SHP77 (cell line): ENCODE results near the gene NSDHL.

ENCODE experiments used
- DNase-seq, 2 experiments: peaks; one replicate each; lab custom pipeline; 2025; lab: John Stamatoyannopoulos, UW

Gene NSDHL

DNA sequence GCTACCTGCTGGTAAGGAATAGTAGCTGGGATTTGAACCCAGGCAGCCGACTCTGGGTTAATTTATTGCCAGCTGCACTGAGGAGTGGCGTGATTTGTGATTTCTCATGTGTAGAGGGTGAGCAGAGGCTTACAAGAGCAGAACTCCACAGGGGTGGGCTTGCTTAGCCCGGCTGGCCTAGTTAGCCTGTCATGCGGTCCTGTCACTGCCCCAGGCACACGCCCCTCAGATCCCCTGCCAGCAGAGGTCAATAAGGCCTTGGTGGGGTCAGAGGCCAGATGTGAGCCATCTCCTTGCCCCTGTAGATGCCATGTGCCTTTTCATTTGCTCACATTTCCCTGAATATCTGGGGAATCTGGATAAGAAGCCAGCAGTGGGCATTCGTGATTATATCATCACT, 13.4 kb downstream of the NSDHL start:
- no peak for DNase-seq

DNA sequence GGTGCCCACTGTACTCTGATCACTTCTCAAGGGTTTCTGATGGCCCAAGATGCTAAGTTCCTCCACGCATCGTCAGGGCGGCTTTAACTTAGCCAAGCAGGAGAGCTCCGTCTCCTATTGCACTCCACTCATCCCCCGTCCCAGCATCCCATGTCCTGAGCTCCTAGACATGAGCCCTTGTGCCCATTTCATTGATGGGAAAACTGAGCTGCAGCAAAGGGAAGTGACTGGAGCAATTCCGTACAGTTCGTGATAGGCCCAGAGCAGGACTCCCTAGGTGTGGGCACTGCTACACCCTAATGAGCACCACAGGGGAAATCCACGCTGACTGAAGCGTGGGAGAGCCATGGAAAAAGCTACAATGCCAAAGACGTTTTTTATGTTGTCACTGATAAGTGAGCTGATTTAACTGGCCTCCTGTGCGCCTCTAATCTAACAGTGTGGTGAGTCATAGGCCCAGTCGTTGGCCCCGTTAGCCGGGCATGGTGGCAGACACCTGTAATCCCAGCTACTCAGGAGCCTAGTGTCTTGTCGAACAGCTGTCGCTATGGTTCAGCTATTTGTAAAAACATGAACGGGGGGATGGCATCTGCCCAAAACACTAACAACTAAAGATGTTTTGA, 14.9 kb downstream of the NSDHL start:
- DNase-seq, result no peak

DNA sequence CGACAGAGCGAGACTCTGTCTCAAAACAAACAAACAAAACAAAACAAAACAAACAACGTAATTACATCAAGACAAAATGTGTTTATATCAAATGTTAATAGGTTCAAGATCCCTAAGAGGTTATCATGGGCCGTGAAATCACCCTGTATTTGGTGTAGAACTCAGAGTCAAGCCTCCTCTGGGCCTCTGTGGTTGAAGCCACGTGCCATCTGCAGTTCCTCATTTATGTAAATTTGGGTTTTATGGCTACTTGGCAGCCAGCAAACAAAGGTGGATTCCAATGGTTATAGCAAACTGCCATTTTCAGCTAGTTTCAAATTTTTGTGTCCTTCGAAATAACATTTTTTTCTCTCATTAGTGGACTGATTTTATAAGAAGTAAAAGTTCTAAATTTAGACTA, 16.4 kb downstream of the NSDHL start:
- DNase-seq, result no peak

DNA sequence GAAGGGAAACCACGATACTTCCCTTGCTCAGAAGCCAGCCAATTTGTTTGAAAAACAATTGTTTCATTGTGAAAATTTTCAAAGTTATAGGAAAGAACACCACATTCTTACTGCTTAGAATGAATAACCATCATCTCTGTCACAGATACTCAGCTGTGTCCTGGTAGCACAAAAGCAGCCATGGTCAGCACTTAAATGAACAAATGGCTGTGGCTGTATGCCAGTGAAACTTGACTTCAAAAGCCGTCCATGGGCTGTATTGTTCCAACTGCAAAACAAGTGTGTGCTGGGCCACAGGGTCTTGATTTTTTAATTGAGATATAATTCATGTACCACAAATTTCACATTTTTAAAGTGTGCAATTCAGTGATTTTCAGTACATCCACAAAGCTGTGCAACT, 19.6 kb downstream of the NSDHL start:
- DNase-seq, result no peak

DNA sequence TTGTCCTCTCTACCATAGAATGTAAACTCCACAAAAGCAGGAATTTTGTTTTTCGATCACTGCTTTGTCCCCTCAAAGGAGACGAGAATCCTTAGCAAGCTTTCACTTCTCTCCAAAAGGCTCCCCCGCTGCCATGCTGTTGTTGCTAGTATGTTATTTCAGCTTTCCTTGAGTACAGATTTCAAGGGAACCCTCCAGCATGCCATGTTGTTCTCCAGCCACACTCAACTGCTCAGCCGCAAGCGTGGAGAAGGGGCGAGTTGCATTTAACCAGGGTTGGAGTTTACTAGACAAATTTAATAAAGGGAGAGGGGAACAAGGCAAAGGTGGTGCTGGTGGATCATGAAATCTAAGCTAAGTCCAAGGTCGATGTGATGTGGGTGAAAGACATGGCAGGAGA, 23.1 kb downstream of the NSDHL start:
- DNase-seq, result no peak

DNA sequence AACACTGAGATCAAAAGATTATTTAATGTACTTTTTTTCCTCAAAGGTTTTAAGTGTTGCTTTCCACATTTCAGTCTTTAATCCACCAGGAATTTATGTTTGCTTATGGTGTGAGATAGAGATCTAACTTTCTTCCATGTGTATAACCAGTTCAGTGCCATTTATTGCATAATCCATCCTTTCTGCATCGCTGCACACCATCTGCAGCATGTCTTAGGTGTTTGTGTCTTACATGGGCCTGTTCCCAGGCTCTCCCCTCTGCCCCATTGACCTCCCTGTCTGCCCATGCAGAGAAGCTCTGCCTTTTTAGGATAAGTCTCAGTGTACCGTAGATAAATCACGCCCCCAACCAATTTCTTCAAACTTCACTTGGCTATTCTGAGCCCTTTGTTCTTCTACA, 30.3 kb downstream of the NSDHL start:
- no peak for DNase-seq

DNA sequence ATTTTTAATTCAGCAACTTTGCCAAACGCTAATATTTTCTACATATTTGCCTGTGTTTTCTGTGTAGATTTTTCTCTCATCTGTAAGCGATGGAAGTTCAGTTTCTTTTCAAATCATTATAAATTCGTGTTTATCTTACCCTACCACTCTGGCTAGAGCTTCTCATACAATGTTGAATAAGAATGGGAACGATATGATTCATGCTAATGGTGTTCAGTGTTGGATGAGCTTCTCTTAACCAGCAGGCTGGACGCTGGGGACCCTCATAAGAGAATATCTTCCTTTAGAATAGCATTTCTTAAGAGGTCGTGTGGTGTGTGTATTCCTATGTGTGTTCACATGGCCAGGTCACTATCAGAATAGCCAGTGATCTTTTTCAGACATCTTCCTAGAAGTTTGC, 31.0 kb downstream of the NSDHL start:
- no peak for DNase-seq

DNA sequence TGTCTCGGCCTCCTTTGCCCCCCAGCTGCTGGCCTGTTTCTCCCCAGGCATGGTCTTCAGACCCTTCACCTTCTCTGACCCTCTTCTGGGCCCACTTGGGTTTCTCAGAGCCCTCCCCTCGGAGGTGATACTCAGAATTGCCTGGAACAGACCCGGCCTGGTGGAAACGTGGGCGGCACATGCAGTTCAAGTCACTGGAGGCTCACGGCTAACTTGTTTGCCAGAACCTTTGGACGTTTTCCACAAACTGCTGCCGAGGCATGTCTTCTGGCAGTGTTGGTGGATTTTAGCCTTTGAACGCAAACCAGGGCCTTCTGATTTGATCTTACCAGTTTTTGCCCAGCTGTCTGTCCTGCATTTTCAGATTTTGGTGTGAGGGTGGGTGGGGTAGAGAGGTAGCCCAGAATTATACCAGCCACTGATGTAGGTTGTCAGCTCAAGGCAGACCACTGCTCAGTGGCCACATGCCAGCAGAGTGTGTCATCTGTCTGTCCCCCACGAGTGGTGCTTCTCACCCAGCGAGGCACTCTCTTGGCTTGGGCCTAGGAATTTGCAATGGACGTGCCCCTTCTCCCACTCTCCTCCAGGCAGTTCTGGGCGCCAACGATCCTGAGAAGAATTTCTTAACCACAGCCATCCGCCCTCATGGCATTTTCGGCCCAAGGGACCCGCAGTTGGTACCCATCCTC, 34.5 kb downstream of the NSDHL start:
- DNase-seq, result no peak

DNA sequence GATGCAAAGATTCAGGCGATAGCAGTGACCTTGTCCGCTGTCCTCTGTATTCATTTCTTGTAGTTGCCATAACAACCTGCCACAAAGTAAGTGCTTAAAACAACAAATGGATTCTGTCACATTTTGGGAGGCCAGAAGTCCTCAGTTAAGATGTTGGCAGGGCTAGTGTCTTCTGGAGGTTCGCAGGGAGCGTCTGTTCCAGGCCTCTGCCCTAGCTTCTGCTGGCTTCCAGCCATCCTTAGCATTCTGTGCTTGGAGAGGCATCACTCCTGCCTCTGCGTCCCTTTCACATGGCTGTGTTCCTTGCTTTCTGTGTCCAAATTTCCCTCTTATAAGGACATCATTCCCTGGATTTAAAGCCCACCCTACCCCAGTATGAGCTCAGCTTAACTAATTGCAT, 35.5 kb downstream of the NSDHL start:
- DNase-seq, result no peak

DNA sequence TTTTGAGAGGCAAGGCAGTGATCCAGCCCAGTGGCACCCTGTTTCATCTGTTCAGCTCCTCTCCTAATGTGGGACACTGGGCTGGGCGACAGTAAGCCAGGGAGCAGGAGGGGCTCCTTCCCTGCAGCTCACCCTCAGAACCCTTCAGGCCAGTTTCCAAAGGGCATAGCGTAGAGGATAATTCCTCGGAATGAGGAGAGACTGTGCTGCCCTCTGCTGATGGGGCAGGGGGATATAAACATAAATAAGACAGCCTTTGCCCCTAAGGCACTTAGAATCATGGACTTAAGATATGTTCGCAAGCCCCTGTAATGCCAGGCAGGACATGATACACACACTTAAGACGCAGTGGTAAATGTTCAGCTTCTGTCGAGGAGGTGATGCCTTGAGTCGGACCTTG, 39.1 kb downstream of the NSDHL start:
- DNase-seq, result no peak

DNA sequence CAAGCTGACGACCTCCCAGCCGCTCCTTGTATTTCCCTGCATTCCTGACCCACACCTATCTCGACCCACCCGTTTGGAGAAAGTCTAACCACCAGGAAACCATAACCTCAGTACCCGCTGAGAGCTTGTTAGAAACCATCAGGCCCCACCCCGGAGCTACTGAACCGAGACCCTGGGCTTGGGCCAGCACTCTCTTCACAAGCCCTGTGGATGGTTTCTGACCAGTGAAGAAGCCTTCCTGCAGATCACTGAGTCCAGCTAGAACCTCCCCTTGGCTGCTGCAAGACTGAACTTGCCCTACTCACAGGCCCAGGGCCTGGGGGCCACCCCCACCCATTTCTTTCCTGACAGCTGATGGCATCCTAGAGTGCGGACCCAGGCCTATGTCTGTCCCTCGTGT, 40.4 kb downstream of the NSDHL start:
- no peak for DNase-seq

DNA sequence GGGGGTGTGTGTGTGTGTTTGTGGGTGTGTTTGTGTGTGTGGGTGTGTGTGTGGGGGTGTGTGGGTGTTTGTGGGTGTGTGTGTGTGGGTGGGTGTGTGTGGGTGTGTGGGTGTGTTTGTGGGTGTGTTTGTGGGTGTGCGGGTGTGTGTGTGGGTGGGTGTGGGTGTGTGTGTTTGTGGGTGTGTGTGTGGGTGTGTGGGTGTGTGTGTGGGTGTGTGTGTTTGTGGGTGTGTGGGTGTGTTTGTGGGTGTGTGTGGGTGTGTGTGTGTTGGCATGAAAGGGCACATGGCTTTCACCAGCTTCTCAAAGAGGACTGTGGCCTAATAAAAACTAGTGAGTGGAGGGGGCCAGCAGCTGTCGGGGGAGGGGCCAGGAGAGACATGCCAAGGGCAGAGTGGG, 41.7 kb downstream of the NSDHL start:
- no peak for DNase-seq

DNA sequence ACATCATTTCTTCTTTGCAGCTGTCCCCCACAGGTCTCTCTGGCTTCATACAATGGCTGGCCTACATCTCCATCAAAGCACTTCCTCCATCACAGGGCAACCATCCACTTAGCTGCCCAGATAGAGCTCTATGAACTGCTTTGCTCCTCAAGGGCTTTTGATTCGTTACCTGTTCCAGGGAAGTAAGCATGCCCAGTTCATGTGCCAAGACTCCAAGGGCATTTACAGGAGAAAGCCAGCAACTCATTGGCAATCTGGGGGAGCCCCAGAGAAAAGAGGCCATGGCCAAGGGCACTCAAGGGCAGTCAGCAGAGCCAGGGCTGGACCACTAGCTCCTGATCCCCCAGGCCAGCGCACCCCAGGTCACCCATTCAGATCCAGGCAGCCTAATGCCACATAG, 42.5 kb downstream of the NSDHL start:
- DNase-seq, result no peak

DNA sequence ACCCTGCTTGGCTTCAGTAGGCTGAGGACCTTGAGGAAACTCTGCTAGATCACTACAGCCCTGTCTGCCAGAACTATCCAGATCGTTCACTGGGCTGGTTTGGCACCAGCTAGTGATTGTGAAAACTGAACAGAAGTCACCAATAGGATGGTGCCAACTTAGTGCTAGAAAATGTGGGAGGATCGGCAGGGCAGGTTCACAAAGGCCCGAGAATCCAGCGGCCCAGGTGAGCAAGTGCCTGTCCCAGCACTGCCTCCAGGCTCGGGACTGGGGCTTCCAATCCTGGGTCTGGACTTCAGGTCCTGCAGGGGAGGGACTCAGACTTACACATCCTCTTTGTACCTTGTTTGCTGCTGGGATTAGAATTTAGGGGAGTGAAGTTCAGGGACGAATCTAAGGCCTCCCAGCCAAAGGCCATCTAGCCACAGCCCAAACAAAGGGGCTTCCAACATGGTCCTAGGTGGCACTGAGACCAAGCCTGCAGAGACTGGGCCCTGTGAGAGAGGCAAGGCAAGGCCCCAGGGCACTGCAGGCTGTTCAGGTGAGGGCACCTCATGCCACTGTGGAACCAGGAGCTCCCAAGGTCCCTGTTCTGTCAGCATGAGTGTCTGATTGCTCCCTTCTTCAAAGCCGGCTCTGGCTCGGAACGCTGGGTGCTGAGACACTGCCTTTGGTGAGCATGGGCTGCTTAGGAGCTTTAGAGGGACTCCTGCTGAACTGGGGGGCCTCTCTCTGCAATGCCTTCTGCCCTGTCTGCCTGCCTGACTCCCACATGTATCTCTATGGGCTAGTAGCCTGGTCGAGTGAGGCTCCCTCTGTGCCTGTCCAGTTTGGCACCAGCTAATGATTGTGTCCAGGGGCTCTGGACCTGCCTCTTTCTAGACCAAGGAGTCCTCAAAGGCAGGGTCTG, 46.3 kb downstream of the NSDHL start:
- no peak for DNase-seq

DNA sequence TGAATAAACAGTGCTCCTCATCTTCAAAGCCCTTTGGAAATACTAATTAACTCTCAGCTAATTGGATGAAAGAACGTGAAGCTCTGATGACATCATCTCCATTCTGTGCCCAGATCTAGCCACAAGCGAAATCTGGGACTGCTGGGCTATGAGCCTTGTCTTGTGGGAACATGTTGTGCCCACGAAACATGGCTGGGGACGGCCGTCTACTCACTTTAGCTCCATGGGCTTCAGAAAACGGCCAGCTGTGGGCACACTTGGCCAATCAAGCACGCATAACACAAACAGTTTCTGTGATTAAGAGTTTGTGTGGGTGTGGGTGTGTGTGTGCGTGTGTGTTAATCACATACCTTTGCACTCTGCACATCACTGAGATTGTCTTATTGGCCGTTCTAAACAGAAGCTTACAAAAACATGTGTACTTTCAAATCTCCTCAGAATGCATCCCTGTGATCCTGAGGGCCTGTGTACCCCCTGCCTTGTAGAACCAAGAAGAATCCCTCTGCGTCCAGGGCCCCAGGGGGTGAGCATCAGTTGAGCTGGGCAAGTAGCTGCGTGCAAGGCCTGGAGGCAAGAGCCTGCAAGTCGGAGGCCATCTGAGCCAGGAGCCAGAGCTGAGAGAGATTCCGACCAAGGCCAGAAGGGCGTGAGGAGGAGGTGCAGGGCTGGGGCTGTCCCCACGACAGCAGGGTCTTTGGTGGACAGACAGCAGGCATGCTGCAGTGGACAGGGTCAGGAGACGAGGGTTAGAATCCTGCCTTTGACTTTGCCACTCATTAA, 48.3 kb downstream of the NSDHL start:
- DNase-seq, result no peak

DNA sequence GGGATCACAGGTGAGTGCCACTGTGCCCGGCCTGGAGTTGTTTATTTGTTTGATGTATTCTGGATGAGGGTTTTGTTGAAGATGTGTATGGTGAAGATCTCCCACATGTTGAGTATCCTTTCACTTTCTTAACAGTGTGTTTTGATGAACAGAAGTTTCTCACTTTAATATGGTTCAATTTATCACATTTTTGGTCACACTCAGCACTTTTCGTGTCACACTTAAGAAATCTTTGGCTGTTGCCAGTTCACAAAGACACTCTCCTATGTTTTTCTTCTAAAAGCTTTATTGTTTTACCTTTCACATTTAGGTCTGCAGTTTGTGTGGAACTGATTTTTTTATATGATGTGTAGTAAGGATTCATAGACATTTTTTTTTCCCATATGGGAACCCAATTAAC, 50.4 kb downstream of the NSDHL start:
- no peak for DNase-seq

DNA sequence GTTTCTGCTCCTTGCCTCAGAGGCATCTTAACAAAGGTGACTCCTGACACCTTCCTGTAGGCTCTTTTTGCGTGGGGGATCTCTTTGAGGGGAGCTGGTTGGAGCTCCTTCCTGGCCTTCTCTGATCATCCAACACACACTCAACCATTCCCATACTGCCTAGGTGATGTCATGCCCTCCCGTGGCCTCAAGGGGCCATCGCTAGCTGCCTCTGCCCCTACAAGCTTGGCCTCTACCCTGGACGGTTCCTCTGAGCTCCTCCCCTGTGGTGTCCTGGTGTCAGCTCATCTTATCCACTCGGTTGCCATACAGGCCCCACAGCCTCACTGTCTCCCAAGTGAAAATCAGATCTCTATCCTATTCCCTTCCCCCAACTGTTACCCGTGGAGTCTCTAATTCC, 53.3 kb downstream of the NSDHL start:
- DNase-seq, result no peak

DNA sequence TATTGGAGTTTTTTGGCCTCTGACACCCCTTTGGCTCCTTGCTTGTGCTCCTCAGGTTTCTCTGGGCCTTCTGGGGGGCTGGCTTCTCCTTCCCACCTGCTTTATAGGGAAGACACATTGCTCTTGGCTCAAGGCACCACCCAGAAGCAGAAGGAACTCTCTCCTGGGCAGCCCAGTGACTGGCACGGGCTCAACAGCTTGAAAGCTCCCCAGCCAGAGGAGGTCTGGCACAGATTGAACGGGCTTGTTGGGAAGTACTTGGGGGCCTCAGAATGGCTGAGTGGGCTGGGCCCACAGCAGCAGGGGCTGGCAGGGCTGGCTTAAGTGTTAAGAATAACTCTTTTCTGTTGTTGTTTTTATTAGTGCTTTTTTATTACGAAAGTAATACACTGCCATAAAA, 55.9 kb downstream of the NSDHL start:
- DNase-seq, result no peak

DNA sequence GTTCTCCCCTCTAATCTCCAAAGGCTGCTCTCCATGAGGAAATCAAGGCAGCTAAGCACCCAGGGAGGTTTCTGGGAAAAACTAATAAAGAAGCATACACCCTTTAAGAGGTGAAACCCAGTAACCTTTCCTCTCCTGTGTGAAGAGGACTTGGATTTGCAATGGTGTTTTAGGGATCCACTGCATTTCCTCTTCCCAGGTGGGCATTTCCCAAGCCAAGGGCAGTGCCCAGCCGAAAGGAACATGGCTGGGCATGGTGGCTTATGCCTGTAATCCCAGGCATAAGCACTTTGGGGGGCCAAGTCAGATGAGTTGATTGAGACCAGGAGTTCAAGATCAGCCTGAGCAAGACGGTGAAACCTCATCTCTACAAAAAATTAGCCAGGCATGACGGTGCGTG, 61.6 kb downstream of the NSDHL start:
- no peak for DNase-seq

DNA sequence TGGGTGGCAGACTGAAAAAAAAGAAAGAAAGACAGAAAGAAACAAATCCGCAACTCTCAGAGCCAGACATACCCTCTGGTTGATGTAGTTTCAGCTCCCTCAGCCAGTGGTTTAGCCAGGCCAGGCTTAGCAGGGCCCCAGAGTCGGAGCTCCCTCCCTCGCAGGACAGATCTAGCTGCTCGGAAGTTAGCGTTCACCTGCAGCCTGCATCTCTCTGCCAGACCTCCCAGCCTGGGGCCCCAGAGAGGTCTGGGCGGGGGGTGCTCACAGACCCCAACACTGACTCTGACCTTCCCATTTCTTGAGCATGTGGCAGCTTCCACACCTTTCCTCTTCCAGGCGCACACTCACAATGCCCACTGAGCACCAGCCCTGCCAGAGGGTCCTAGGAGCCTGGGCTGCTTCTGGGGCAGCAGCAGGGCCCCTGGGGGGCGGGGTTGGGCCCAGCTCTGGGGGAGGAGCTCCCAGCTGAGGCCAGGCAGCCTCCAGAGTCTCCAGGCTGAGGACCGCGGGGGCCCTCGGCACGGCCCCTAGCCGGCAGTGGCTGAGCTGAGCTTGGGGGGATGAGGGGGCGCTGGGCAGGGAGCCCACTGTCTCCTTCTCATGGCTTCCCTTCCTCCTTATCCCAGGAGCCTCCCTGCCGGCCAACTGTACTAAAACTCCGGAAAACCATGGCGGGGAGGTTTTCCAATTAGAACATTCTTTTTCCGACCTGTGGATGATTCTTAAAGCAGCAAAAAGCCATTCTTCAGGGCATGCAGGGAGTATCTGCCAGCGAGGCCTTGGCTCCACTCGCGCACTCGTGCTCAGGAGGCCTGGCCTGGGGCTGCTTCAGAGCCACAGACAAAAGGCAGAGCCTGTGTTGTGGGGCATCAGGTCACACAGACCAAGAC, 62.4 kb downstream of the NSDHL start:
- DNase-seq, result no peak

DNA sequence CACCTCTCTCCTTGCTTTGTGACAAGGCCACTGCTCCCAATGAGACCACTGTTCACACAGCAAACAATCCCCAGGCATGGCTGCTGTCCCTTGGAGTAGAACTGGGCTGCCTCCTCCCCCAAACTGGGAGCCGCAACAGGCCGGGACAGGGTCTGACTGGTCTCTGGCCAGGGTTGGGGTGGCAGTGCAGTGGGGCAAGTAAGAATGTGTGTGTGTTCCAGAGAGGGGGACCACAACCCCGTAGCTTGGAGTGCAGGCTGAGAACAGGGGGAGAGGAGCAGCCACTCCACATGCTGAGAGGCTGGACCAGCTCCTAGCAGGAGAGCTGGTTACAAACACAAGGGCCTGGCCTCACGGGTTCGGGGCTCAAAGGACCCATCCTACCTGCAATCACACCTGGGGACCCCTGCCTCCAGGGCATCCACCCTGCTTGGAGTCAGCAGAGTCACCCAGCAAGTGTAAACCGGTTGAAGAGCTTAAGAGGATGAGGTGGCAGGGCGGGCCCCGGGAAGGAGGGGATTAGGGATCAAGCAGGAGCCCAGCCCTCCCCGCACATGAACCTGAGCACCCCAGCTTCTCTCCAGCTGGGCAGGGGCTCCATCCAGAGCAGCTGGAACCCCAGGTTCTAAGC, 63.2 kb downstream of the NSDHL start:
- DNase-seq, result no peak
